ENCODE measurements around the gene OSBPL6. TPM values are rescaled to one million over a fixed set of nuclear protein-coding genes. Genes with fewer than 3 reads are reported as not detected.

The OSBPL6 gene
- total RNA-seq, 6 experiments from 2014 or later = 2.4 to 4.1 (median 3.1) TPM

DNA sequence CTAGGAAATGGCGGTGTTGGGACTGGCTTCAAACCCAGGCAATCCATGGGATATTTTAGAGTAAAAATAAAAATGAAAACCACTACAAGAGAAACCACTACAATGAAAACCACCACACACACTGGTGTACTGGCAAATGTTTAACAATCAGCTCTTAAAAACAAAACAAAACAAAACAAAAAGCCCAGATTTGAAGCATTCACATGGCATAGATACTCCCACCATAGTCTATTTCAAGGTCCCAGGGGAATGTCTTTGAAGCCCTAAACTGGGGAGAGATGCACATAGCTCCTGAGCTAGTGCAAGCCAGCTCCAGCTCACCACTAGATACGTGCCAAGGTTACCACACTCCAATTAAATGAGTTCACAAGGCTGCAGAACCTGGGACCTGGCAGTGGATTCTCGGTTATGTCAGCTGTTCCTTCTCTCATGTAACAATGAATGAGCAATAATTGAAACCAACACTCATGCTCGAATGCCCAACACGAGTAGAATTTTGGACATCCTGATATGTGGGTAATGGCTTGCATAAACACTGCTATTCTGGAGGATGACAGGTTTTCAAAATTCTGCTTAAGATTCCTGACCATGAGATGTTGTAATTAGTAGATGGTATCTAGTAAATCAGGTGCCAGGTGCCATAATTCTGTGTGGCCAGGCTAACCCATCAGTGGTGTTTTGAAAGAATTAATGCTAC, 102.2 kb downstream of the OSBPL6 start:
- H3K27me3 ChIP-seq = no peaks in the 10 kb centered on the region
- H3K4me3 ChIP-seq = no peak overlapping the region
- H3K27ac ChIP-seq = no peak overlapping the region
- H3K4me1 ChIP-seq = peaks cover 0 to 23% (median 0%) of the 10 kb centered on the region in 4 donors
- DNase-seq (no peak), ATAC-seq (peak; percentile 31 to 80 (median 64))
- no peaks in the 10 kb centered on the region for H3K36me3 ChIP-seq
- intact Hi-C loops (cut with DNase I) = no loop called here
- H3K9me3 ChIP-seq = no peaks in the 10 kb centered on the region
- TF ChIP-seq POLR2A (IDR thresholded peaks at IDR 0.05) = no peak
- TF ChIP-seq, protein P1, sequence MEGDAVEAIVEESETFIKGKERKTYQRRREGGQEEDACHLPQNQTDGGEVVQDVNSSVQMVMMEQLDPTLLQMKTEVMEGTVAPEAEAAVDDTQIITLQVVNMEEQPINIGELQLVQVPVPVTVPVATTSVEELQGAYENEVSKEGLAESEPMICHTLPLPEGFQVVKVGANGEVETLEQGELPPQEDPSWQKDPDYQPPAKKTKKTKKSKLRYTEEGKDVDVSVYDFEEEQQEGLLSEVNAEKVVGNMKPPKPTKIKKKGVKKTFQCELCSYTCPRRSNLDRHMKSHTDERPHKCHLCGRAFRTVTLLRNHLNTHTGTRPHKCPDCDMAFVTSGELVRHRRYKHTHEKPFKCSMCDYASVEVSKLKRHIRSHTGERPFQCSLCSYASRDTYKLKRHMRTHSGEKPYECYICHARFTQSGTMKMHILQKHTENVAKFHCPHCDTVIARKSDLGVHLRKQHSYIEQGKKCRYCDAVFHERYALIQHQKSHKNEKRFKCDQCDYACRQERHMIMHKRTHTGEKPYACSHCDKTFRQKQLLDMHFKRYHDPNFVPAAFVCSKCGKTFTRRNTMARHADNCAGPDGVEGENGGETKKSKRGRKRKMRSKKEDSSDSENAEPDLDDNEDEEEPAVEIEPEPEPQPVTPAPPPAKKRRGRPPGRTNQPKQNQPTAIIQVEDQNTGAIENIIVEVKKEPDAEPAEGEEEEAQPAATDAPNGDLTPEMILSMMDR (IDR thresholded peaks at IDR 0.05) = no peak
- WGBS (ENCODE audit: insufficient coverage, low coverage, low lambda C conversion rate, missing lambda C conversion rate) = 43% methylated on average over 5 of the region's 5 CpGs

DNA sequence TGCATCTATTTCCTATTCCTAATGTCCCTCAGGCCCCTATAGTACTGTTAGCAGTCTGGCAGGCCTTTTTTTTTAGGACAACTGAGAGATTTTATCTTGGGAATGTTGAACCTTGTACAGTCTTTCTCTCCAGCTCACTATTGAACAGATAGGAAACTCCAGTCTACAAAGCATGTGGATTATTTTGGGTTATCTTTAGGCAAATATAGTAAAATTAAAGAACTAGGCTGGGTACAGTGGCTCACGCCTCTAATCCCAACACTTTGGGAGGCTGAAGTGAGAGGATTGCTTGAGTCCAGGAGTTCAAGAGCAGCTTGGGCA, 102.7 kb downstream of the OSBPL6 start:
- H3K27me3 ChIP-seq = no peaks in the 10 kb centered on the region
- 31% methylated on average over 1 of the region's 1 CpG for WGBS (ENCODE audit: insufficient coverage, low coverage, low lambda C conversion rate, missing lambda C conversion rate)
- peaks cover 0 to 23% (median 0%) of the 10 kb centered on the region in 4 donors for H3K4me1 ChIP-seq
- no peak overlapping the region for H3K4me3 ChIP-seq
- intact Hi-C loops (cut with DNase I) = no loop called here
- TF ChIP-seq, protein P1 (IDR thresholded peaks at IDR 0.05) = no peak
- no peak for TF ChIP-seq POLR2A (IDR thresholded peaks at IDR 0.05)
- H3K9me3 ChIP-seq = no peaks in the 10 kb centered on the region
- no peak for DNase-seq
- peak; percentile 28 to 72 (median 34) for ATAC-seq
- no peak overlapping the region for H3K27ac ChIP-seq
- H3K36me3 ChIP-seq = no peaks in the 10 kb centered on the region

DNA sequence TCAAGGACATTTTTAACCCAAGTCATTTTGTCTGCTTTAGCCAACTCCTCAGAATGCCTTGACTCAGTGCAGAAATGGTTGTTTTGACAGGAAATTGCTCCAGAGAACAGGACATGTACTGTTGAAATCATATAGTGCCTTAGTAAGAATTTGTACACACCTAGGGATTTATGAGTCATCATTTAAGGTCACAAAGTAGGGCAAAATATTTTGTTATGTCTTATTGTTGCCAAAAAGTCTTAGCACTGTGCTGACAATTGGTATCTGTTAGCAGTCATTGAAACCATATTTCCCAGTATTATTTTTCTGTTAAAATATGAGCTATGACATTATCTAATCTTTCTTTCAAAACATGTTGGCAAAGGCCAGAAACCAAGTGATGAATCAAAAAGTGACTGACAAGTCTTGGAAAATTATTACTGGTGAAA, 104.5 kb downstream of the OSBPL6 start:
- no peak for TF ChIP-seq POLR2A (IDR thresholded peaks at IDR 0.05)
- H3K27ac ChIP-seq = no peak overlapping the region
- no peaks in the 10 kb centered on the region for H3K9me3 ChIP-seq
- DNase-seq = no peak
- ATAC-seq = peak in 1 of 4 donors; percentile 58
- no peaks in the 10 kb centered on the region for H3K27me3 ChIP-seq
- H3K4me3 ChIP-seq = no peak overlapping the region
- intact Hi-C loops (cut with DNase I) = no loop called here
- H3K36me3 ChIP-seq = no peaks in the 10 kb centered on the region
- H3K4me1 ChIP-seq = peaks cover 0 to 23% (median 0%) of the 10 kb centered on the region in 4 donors

DNA sequence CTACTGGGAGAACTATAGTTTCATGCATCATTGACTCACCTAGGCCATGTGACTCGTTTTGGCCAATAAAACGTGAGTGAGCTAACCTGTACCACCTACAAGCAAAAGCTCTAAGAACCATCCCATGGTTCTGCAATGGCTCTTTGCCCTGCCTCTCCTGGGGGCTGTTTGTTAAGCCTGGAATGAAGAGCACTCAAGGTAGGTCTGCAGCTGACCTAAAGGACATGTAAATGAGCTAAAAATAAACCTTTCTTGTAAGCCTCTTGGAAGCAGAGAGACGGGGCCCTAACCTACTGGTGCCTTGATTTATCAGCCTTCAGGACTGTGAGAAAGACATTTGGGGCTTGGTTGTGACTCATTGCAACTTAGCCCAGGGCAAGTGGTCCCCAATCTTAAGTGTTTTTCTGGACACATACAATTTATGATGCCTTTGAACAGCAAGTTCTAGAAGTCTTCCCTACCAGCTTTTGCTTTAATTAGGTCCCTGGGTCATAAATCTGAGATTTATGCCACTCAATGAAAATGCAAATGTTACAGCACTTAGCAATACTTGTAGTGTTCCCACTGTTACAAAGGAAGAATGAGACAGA, 107.4 kb downstream of the OSBPL6 start:
- Histone ChIP-seq H3K36me3 (no peaks in the 10 kb centered on the region), H3K9me3 (no peaks in the 10 kb centered on the region), H3K4me3 (no peak overlapping the region), H3K27ac (no peak overlapping the region), H3K27me3 (no peaks in the 10 kb centered on the region), H3K4me1 (peaks cover 0 to 8% (median 0%) of the 10 kb centered on the region in 4 donors)
- TF ChIP-seq, protein P1 (IDR thresholded peaks at IDR 0.05) = no peak
- TF ChIP-seq POLR2A (IDR thresholded peaks at IDR 0.05) = no peak
- no peak for DNase-seq
- intact Hi-C loops (cut with DNase I) = no loop called here
- WGBS (ENCODE audit: insufficient coverage, low coverage, low lambda C conversion rate, missing lambda C conversion rate) = 85% methylated on average over 3 of the region's 3 CpGs
- ATAC-seq = no peak

DNA sequence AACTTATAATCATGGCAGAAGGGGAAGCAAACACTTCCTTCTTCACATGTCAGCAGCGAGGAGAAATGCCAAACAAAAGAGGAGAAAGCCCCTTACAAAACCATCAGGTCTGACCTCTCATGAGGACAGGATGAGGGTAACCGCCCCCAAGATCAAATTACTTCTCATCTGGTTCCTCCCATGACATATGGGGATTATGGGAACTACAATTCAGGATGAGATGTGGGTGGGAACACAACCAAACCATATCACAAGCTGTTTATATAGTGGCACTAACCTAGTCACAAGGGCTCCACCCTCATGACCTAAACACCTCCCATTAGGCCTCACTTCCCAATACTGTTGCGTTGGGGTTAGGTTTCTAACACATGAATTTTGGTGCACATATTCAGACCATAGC, 110.0 kb downstream of the OSBPL6 start:
- no peaks in the 10 kb centered on the region for H3K36me3 ChIP-seq
- no peak for DNase-seq
- intact Hi-C loops (cut with DNase I) = no loop called here
- H3K27ac ChIP-seq = no peak overlapping the region
- no peaks in the 10 kb centered on the region for H3K4me1 ChIP-seq
- TF ChIP-seq POLR2A (IDR thresholded peaks at IDR 0.05) = no peak
- TF ChIP-seq, protein P1 (IDR thresholded peaks at IDR 0.05) = no peak
- H3K9me3 ChIP-seq = no peaks in the 10 kb centered on the region
- no peak overlapping the region for H3K4me3 ChIP-seq
- WGBS (ENCODE audit: insufficient coverage, low coverage, low lambda C conversion rate, missing lambda C conversion rate) = 79% methylated on average over 2 of the region's 3 CpGs
- H3K27me3 ChIP-seq = no peaks in the 10 kb centered on the region
- ATAC-seq = no peak

Measured in right lobe of liver (tissue), 6 donors.